H9 (cell line): ENCODE data around the gene PACS1. TPM values are rescaled to one million over a fixed set of nuclear protein-coding genes. Genes with fewer than 3 reads are reported as not detected.
A peak's percentile ranks its signal among the peaks of the same experiment; 100 is the strongest.

Source experiments
- DNase-seq: peaks from one replicate; pipeline ENCODE4 v3.0.0-alpha.2; 2017
- H2AFZ ChIP-seq: one replicate; pipeline ENCODE4 v1.6.1; 2013; ENCODE audit warnings: mild to moderate bottlenecking, low read length, control low read depth, moderate library complexity
- H2AK5ac ChIP-seq: 2 replicates; pipeline ENCODE4 v1.6.1; 2013; ENCODE audit warnings: low read length, control low read depth, mixed read lengths; ENCODE audit not compliant: insufficient read length
- H2BK120ac ChIP-seq: one replicate; pipeline ENCODE4 v1.6.1; 2013; ENCODE audit warnings: low read depth, mild to moderate bottlenecking, low read length, control low read depth, inconsistent platforms; ENCODE audit not compliant: poor library complexity, severe bottlenecking
- H2BK12ac ChIP-seq: 2 replicates; pipeline ENCODE4 v1.6.1; 2013; ENCODE audit warnings: low read length, control low read depth, mixed read lengths, low read depth; ENCODE audit not compliant: insufficient read length
- H2BK15ac ChIP-seq: 2 replicates; pipeline ENCODE4 v1.6.1; 2013; ENCODE audit warnings: low read depth, low read length, control low read depth
- H2BK20ac ChIP-seq: one replicate; pipeline ENCODE4 v1.6.1; 2013; ENCODE audit warnings: low read depth, mild to moderate bottlenecking, low read length, control low read depth, inconsistent platforms; ENCODE audit not compliant: poor library complexity, severe bottlenecking
- H2BK5ac ChIP-seq: 2 replicates; pipeline ENCODE4 v1.6.1; 2013; ENCODE audit warnings: low read length, control low read depth, mixed read lengths; ENCODE audit not compliant: insufficient read length
- H3K14ac ChIP-seq: 2 replicates; pipeline ENCODE4 v1.6.1; 2013; ENCODE audit warnings: low read length, control low read depth; ENCODE audit not compliant: insufficient read depth
- H3K18ac ChIP-seq: 2 replicates; pipeline ENCODE4 v1.6.1; 2013; ENCODE audit warnings: low read depth, mild to moderate bottlenecking, mixed read lengths, low read length, control low read depth; ENCODE audit not compliant: insufficient read length
- H3K23ac ChIP-seq: 2 replicates; pipeline ENCODE4 v1.6.1; 2013; ENCODE audit warnings: low read length, control low read depth, mixed read lengths, low read depth; ENCODE audit not compliant: insufficient read length
- H3K23me2 ChIP-seq: 2 replicates; pipeline ENCODE4 v1.6.1; 2013; ENCODE audit warnings: low read depth, mild to moderate bottlenecking, mixed read lengths, low read length, control low read depth; ENCODE audit not compliant: insufficient read length, poor library complexity, severe bottlenecking
- H3K27ac ChIP-seq: 2 replicates; pipeline ENCODE4 v1.5.1; 2013; ENCODE audit warnings: low read length, control low read depth, mixed read lengths, low read depth; ENCODE audit not compliant: insufficient read length
- H3K27me3 ChIP-seq: 2 replicates; pipeline ENCODE4 v1.6.1; 2013; ENCODE audit warnings: low read length, control low read depth, inconsistent platforms; ENCODE audit not compliant: insufficient read depth
- H3K4ac ChIP-seq: 2 replicates; pipeline ENCODE4 v1.6.1; 2013; ENCODE audit warnings: low read depth, mild to moderate bottlenecking, control low read depth, inconsistent platforms, low read length, moderate library complexity
- H3K4me1 ChIP-seq: 2 replicates; pipeline ENCODE4 v1.6.1; 2013; ENCODE audit warnings: low read length, control low read depth, inconsistent platforms; ENCODE audit not compliant: insufficient read depth
- H3K4me2 ChIP-seq: 2 replicates; pipeline ENCODE4 v1.6.1; 2013; ENCODE audit warnings: low read length, control low read depth, mixed read lengths; ENCODE audit not compliant: insufficient read length, insufficient read depth
- H3K56ac ChIP-seq: 2 replicates; pipeline ENCODE4 v1.6.1; 2013; ENCODE audit warnings: low read depth, mild to moderate bottlenecking, mixed read lengths, low read length, control low read depth; ENCODE audit not compliant: insufficient read length
- H3K79me1 ChIP-seq: 2 replicates; pipeline ENCODE4 v1.6.1; 2013; ENCODE audit warnings: low read depth, mild to moderate bottlenecking, moderate library complexity, low read length, control low read depth, inconsistent platforms; ENCODE audit not compliant: insufficient read depth, poor library complexity, severe bottlenecking
- H3K79me2 ChIP-seq: 2 replicates; pipeline ENCODE4 v1.6.1; 2013; ENCODE audit warnings: low read length, control low read depth, inconsistent platforms; ENCODE audit not compliant: insufficient read depth
- H3K9ac ChIP-seq: 2 replicates; pipeline ENCODE4 v1.6.1; 2013; ENCODE audit warnings: low read length, control low read depth, mixed read lengths; ENCODE audit not compliant: insufficient read length; ENCODE audit errors: extremely low read depth
- H3K9me3 ChIP-seq: one replicate; pipeline ENCODE4 v1.6.1; 2013; ENCODE audit warnings: low read depth, low read length, inconsistent platforms; ENCODE audit not compliant: control insufficient read depth
- H3T11ph ChIP-seq: one replicate; pipeline ENCODE4 v1.6.1; 2013; ENCODE audit warnings: mild to moderate bottlenecking, low read length, control low read depth, inconsistent platforms
- H4K20me1 ChIP-seq: one replicate; pipeline ENCODE4 v1.6.1; 2013; ENCODE audit not compliant: control insufficient read depth, insufficient read length, insufficient read depth
- H4K5ac ChIP-seq: 2 replicates; pipeline ENCODE4 v1.6.1; 2013; ENCODE audit warnings: low read depth, mild to moderate bottlenecking, mixed read lengths, low read length, control low read depth; ENCODE audit not compliant: insufficient read length
- H4K8ac ChIP-seq: replicated peaks from 2 replicates; pipeline ENCODE4 v1.6.1; 2013; ENCODE audit warnings: low read length, control low read depth, mixed read lengths, low read depth; ENCODE audit not compliant: insufficient read length
- H4K91ac ChIP-seq: 2 replicates; pipeline ENCODE4 v1.6.1; 2013; ENCODE audit warnings: low read depth, mild to moderate bottlenecking, moderate library complexity, mixed read lengths, low read length, control low read depth; ENCODE audit not compliant: insufficient read length
- H3K27ac Mint-ChIP-seq, 3 experiments: 2 replicates in 2 of 3; 3 replicates in 1 of 3; pipeline ENCODE4 v1.8.0; 2020 to 2021; ENCODE audit warnings: mixed read lengths in 3 of 3, mild to moderate bottlenecking in 1 of 3, moderate library complexity in 1 of 3
- H3K27me3 Mint-ChIP-seq: 2 replicates; pipeline ENCODE4 v1.8.0; 2021; ENCODE audit warnings: low read depth, mild to moderate bottlenecking, moderate library complexity, mixed read lengths
- H3K36me3 Mint-ChIP-seq, 3 experiments: 2 replicates in 2 of 3; 3 replicates in 1 of 3; pipeline ENCODE4 v1.8.0; 2020 to 2021; ENCODE audit warnings: low read depth in 3 of 3, mixed read lengths in 3 of 3; ENCODE audit not compliant: insufficient read depth in 1 of 3
- H3K4me1 Mint-ChIP-seq, 2 experiments: 2 replicates each; pipeline ENCODE4 v1.8.0; 2020; ENCODE audit warnings: mixed read lengths in 2 of 2
- H3K4me3 Mint-ChIP-seq, 2 experiments: 2 replicates in 1 of 2; 3 replicates in 1 of 2; pipeline ENCODE4 v1.8.0; 2020 to 2021; ENCODE audit warnings: mild to moderate bottlenecking in 2 of 2, mixed read lengths in 2 of 2, moderate library complexity in 1 of 2
- H3K9me3 Mint-ChIP-seq, 2 experiments: 2 replicates in 1 of 2; 3 replicates in 1 of 2; pipeline ENCODE4 v1.8.0; 2020; ENCODE audit warnings: mild to moderate bottlenecking in 2 of 2, mixed read lengths in 2 of 2, moderate library complexity in 1 of 2
- total RNA-seq: library from RNA; stranded (reverse); gene quantifications from 2 replicates; pipeline ENCODE4 v1.2.1, GENCODE V29; 2021
- TF ChIP-seq, protein P1 (sequence below): fragments of 200-600 bp; sonication (generic); conservative IDR thresholded peaks from 3 replicates; pipeline ENCODE4 v1.8.0; 2021; ENCODE audit warnings: antibody characterized with exemption, mild to moderate bottlenecking

The PACS1 gene
- total RNA-seq, 1 experiment from 2014 or later, result 35.5 TPM

DNA sequence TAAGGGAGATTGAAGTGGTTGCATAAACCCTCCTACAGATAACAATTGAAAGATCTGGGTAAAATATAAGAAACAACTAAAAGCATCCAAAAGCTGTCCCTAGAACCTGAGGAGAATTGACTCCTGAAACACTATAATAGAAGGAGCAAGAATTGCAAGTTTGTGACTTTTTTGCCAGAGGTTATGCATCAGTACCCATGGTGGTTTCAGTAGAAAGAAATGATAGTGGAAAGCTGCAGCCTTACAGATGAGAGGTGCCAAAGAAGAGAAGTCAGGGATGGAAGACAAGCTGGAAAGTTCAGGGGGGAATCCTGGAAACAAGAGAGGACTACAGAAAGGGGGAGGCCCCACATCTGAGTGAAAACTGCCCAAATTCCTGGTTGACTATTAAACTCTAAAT lies 80.7 kb downstream of the PACS1 start:
- Histone ChIP-seq H4K5ac (no peak overlapping the region), H4K8ac (no peak overlapping the region), H3T11ph (no peak overlapping the region), H3K4me2 (no peak overlapping the region), H4K20me1 (no peaks in the 10 kb centered on the region), H2BK12ac (no peak overlapping the region), H3K18ac (no peak overlapping the region), H3K4ac (no peak overlapping the region), H3K56ac (no peak overlapping the region), H3K27ac (no peak overlapping the region), H3K79me2 (no peaks in the 10 kb centered on the region), H3K79me1 (no peaks in the 10 kb centered on the region), H2BK120ac (no peak overlapping the region), H3K9me3 (no peaks in the 10 kb centered on the region), H4K91ac (no peak overlapping the region), H2AK5ac (no peak overlapping the region), H3K14ac (no peak overlapping the region), H2BK20ac (no peak overlapping the region), H3K27me3 (no peaks in the 10 kb centered on the region), H3K23ac (no peak overlapping the region), H3K9ac (no peak overlapping the region), H2AFZ (no peak overlapping the region), H3K4me1 (no peaks in the 10 kb centered on the region), H3K23me2 (no peaks in the 10 kb centered on the region), H2BK15ac (no peak overlapping the region), H2BK5ac (no peak overlapping the region)
- Mint-ChIP-seq H3K4me3 (no peak overlapping the region), H3K9me3 (peaks cover 0 to 6% of the 10 kb centered on the region in 2 experiments; a peak in 2 of 5 replicates), H3K27ac (0 out of 7 replicates have a peak overlapping the region, but pooled peaks of 1 of the 3 experiments have one; percentile 17), H3K27me3 (no peaks in the 10 kb centered on the region), H3K36me3 (peaks cover 0 to 4% (median 0%) of the 10 kb centered on the region in 3 experiments; a peak in 1 of 7 replicates), H3K4me1 (peaks cover 0 to 4% of the 10 kb centered on the region in 2 experiments; a peak in 1 of 4 replicates)
- no peak for DNase-seq
- TF ChIP-seq, protein P1, sequence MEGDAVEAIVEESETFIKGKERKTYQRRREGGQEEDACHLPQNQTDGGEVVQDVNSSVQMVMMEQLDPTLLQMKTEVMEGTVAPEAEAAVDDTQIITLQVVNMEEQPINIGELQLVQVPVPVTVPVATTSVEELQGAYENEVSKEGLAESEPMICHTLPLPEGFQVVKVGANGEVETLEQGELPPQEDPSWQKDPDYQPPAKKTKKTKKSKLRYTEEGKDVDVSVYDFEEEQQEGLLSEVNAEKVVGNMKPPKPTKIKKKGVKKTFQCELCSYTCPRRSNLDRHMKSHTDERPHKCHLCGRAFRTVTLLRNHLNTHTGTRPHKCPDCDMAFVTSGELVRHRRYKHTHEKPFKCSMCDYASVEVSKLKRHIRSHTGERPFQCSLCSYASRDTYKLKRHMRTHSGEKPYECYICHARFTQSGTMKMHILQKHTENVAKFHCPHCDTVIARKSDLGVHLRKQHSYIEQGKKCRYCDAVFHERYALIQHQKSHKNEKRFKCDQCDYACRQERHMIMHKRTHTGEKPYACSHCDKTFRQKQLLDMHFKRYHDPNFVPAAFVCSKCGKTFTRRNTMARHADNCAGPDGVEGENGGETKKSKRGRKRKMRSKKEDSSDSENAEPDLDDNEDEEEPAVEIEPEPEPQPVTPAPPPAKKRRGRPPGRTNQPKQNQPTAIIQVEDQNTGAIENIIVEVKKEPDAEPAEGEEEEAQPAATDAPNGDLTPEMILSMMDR, result no peak
